HG02885 (cell line): ENCODE measurements around the gene SEMA3F.
"Not testable (repeated sequence)": the region's sequence is repeated elsewhere in the genome, so short reads cannot be mapped to it uniquely, and the experiment has no call there.

Source experiments
- ATAC-seq: cut with Tn5 transposase; IDR thresholded peaks from one replicate; pipeline ENCODE4 v1.9.1; 2021; ENCODE audit warnings: mild to moderate bottlenecking; ENCODE audit not compliant: unreplicated experiment, poor library complexity

Gene SEMA3F

DNA sequence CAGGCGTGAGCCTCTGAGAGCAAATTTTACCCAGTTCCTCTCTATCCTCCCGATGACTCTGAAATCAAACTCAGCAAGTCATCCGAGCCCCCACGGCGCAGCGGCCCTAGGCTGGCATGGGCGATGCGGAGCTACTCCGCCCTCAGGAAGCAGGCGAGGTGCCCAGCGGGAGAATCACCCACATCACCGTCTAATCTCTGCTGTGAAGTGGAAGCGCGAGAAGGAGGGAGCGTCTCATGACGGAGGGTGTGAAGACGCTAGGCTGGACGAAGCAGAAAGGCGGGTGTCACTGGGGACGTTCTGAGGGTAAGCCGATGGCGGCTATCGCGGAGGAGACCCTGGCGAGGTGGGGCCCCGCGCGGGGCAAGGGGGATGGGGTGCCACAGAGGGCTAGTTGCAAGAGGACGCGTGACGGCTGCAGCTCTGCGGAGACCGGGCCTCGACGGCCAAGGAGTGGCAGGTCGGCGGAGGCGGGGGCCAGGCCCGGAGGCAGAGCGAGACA lies 71.8 kb downstream of the SEMA3F start:
- no peak for ATAC-seq

GRCh38 chr3:50227390-50228183 lies 72.5 kb downstream of the SEMA3F start:
- ATAC-seq = peak; percentile 87

DNA sequence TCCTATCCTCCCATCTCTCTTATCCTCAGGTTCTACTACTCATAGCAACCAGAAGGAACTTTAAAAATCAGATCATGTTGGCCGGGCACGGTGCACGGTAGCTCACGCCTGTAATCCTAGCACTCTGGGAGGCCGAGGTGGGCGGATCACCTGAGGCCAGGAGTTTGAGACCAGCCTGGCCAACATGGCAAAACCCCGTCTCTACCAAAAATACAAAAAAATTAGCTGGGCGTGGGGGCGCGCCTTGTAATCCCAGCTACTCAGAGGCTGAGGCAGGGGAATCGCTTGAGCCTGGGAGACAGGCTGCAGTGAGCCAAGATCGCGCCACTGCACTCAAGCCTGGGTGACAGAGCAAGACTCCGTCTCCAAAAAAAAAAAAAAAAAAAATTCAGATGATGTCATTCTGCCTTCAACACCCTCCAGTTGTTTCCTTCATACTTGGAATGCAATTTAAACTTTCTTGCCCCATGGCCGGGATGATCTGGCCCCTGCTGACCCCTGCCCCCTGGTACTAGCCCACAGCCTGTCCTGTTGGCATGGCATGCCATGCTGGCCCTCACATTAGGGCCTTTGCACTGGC lies 73.2 kb downstream of the SEMA3F start:
- not testable (repeated sequence) for ATAC-seq

DNA sequence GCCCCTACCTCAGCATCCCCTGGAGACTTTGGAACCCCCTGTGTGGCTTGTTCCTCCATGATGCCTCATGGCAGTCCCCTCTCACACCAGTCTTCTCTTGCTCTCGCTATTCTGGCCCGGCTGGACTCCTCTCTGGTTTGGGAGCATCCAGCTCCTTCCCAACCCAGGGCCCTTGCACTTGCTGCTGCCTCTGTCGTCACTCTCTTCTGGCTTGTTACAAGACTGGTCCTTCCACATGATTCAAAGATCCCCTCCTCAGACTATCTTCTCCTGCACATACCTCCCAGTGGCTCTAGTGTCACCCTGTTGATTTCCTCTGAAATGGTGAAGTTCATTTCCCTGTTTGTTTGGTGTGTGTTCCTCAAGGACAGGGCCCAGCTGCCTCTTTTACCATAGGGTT lies 74.4 kb downstream of the SEMA3F start:
- no peak for ATAC-seq

- ATAC-seq = no peak
These were observed 75.1 kb downstream of the SEMA3F start for GRCh38 chr3:50230104-50230793.

GRCh38 chr3:50230794-50231125 lies 75.6 kb downstream of the SEMA3F start:
- ATAC-seq = no peak

DNA sequence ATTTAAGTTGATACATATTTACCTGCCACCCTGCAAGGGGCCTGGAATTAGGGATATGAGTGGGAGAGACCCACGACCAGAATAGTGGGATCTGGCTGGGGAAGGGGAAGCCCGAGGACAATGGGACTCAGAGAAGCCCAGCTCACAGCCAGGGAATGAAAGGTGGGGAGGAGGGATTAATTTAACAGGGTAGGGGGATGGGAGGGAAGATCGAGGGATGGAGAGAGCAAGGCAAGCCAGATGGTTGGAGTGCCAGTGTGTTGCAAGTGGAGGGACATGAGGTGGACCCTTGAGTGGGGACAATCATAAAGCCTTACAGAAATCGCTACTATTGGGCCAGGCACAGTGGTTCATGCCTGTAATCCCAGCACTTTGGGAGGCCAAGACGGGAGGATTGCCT lies 76.5 kb downstream of the SEMA3F start:
- no peak for ATAC-seq

DNA sequence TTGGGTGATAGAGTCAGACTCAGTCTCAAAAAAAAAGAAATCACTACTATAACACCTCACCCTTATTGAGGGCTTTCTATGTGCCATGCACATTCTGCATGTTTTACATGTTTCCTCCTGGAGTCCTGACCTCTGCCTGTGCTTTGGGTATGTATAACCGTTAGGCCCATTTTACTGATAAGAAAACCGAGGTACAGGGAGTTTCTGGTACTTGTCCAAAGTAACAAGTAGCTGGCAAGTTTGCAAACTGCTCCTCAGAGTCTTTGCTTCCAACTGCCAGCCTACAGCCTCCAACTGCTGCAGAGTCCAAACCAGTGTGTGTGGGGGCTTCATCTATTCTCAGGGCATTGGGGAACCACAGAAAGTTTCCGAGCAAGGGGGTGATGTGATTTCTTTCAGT lies 77.2 kb downstream of the SEMA3F start:
- no peak for ATAC-seq

- ATAC-seq = no peak
These were observed 78.1 kb downstream of the SEMA3F start for GRCh38 chr3:50233176-50233575.

DNA sequence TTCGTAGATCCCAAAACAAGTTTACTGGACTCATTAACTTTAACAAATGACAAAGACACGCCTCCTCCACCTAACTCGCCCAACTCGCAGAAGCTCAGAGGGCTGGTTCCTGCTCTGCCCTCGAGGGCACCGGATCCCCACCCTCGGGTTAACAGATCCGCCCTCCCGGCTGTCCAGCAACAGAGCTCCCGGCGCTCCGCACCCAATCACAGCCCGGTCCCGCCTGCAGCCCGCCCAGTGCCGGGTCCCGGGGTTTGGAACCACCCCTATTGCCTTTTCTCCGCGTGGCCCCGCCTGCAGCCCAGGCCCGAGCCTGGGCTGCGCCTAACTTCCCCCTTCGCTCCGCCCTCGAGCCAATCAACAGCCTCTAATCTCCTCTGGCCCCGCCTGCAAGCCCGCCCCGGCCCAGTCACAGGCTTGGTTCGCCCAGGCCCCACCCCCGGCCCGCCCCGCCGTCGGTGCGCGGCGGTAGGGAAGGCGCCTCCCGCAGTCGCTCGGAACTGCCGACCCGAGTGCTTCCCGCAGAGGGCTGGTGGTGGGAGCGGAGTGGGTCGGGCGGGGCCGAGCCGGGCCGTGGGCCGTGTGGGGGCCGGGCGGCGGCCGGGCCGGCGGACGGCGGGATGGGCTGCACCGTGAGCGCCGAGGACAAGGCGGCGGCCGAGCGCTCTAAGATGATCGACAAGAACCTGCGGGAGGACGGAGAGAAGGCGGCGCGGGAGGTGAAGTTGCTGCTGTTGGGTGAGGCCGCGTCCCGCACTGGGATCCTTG lies 80.8 kb downstream of the SEMA3F start, which contains the start of gene GNAI2:
Gene GNAI2 (plus strand): TSS at position 489 of the 768 bp plus-strand sequence. CDS start 132 bp downstream, at position 621.
- peak; percentile 94 for ATAC-seq

- ATAC-seq = no peak
These were observed 81.5 kb downstream of the SEMA3F start for GRCh38 chr3:50236484-50237132.

DNA sequence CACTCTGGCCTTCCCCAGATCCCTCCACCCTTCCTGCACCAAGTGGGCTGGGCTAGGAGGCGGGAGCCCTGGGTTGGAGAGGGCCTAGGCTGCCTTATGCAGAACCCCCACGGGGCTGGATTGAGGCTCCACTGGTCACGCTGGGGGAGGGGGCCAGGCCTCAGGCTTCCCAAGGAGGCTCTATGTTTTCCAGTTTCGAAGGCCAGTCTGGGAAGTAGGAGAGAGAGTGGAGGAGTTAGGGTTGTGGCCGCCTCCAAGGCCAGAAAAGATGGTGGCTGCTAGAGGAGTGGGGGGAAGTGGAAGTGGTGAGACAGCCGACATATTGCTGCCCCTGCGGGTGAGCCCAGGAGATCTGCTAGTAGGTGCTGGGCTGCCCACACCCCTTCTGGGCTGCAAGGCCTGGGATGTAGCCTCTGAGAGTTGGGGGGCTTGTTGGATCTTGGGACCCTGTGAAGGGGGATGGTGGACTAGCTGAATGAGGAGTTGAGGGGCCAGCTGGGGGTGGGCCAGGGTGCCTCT lies 82.1 kb downstream of the SEMA3F start:
- no peak for ATAC-seq

- peak; percentile 33 for ATAC-seq
These were observed 82.8 kb downstream of the SEMA3F start for GRCh38 chr3:50237754-50238548.

- ATAC-seq = no peak
These were observed 83.5 kb downstream of the SEMA3F start for GRCh38 chr3:50238549-50239026.
